ENCODE data around the gene TAF4. TPM values are rescaled to one million over a fixed set of nuclear protein-coding genes. Genes with fewer than 3 reads are reported as not detected.

Gene TAF4
- total RNA-seq, 1 donor from 2014 or later = 7.6 TPM

DNA sequence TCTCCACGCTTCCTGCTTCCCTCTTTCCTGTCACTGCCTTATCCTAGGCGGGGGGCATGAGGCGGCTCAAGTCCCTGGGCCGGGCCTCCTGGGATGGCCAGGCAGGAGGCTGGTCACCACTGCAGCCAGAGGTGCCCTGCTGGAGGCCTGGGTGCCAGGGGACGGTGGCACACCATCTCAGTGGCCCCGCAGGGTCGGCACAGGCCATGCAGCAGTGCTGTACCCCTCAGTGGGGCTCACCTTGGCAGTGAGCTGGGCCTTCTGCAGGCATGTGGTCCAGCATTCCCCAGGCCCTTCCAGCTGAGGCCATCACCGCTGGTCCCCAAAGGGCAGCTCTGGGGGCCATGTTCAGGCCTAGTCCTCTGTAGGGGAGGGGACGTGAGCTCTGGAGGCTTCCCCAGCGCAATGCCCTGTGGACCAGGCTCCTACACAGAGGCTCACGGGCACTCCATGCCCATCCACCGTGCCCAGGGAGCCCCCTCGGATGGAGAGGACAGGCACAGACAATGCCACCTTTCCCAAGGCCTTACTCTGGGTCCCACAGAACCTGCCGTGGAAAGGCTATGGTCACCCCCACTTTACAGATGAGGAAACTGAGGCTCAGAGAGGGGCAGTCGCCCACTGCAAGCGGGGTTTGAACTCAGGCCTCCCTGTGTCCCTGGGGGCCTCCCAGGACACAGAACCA is 123.8 kb downstream of the TAF4 start:
- no peak for DNase-seq

DNA sequence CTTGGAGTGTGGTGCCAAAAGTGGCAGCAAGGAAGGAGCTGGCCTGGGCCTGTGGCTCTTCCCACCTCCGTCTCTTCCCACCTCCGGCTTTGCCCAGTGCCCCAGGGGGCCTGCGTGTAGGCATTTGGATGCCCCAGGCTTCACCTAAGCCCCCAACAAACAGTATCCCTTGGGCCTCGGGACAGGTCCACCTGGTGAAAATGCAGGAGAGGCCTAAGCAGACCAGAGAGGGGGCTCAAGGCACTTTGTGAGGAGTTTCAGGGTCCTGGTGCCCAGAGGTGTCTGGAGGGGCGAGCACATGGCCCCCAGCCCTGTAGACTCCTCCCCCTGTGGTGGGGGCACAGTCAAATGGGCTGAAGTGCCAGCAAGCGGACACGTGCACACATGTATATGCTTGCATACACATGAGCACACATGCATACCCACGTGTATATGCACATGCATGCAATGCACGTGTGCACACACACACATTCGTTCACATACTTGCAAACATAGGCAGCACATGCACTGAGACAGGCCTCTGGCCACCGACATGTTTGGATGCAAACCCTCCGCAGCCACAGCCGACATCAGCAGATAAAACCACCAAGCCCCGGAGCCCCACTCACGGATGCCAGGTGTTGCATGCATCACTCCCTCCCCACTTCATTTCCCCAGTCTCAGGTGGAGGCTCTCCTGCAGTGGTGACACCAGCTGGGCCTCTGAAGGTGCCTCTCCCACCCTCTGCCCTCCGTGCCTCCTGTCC is 124.5 kb downstream of the TAF4 start:
- no peak for DNase-seq

DNA sequence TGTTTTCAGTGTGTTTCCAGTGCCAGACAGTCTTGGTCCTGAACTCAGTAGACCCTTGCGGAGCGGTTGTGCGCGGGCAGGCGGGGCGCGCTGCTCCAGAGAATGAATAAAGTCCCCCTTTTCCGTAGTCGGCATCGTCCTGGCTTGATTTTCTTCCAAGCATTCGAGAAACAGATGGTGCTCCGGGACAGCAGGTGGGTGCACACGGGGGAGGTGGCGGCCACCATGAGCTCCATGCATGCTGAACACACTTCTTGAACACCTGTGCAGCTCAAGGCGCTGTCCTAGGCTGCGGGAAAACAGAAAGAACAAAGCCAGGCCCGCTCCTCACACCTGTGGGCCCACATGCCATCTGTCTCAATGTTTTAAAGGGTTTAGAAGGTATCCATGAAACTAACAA is 125.2 kb downstream of the TAF4 start:
- DNase-seq = no peak

DNA sequence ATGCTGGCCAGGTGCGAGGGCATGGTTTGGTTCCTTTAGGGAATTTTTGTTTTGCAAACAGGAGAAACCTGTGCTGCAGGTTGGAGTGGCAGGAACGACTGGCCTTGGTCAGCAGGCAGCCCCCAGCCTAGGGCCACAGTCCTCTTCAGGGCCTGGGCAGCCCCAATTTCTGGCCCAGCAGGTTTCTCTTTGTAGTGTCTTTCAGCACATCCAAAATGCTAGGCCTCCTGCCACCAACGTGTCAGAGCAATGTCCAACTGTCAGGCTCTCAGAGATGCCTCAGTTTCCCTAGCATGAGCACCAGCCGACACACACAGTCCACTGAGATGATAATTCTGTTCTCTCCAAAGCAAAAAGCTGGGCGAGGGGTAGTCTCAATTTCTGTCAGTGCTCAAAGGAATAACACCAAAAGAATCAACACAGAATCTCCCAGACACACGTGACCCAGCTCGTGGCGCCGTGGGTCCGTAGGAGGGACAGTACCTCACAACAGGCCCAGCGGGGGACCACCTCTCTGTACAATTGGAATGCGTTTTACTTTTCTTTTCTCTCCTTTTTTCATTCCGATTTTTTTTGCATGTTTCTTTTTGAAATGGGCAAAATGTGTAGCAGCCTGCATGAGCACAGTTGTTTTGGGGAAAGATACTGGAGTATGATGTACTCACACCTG is 125.9 kb downstream of the TAF4 start:
- DNase-seq = no peak

DNA sequence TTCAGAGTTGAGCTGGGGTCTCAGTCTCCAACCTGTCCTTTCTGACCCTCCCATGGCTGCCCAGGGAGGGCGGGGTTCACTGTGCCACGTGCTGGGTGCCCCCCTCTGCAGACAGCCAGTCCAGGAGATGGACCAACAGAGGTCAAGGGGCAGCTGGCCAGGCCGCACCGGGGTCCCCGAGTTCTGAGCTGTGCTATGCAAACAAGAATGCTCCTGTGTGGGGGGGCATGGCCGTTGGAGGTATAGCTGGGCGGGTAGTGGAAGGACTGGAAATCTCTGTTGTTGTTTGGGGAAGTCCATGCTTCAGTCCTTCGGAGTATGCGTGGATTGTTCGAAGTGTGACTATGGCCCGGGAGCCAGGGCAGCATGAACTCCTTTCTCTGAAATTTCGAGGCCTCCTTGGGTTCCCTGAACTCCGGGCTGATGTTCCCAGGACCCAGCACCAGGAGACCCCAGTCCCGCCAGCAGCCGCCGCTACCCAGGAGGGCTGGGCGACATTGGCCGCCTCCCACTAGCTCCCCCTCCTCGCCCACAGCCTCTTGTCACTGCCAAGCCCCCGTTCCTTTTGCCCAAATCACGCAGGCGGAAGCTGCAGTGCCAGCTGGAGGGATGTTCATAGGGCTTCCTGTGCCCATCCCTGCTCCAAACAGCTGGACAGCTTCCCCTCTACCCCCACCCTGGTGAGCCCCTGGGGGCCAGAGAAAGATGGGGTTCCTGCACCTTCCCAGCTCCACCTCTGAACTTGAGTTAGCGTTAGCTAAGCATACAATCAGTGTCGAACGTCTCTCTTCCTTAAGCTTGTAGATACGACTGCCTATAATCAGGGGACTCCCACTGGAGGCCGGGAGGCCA is 126.6 kb downstream of the TAF4 start:
- DNase-seq = no peak

DNA sequence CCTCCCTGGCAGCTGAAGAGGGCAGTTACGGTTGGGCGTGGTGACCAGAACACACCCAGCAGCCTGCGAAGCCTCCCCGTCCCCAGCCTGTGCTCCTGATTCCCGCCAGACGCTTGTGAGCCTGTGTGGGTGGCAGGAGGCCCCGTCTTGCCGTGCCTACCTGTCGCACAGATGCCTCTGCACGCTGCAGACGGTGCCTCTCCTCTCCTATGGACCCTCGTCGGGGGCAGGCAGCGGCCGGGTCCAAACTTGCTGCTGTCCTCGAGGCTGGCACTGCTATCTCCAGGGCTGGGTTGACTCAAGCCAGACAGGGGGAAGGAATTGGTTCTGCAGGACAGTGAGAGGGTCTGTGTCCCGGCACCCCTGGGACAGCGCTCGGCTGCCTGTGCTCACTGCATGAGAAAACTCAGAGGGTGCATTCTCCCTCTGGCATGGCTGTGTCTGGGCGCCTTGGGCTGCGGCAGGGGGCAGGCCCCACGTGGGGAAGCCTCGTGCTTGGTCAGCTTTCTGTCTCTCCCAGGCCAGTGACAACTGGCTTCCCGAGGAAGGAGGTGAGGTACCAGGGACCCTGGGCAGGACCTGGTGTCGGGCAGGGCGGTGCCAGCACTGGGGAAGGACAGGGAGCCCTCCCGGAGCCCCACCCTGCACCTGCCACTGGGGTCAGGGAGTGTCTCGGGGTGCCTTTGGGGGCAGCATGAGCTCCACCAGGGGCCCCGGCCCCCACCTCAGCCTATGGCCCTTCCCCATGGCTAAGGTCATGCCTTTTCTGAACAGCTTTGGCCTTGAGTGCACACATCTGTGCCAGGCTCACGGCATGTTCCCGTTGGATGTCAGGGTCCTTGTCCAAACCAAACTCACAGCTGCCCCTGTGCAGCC is 127.5 kb downstream of the TAF4 start:
- DNase-seq = no peak

DNA sequence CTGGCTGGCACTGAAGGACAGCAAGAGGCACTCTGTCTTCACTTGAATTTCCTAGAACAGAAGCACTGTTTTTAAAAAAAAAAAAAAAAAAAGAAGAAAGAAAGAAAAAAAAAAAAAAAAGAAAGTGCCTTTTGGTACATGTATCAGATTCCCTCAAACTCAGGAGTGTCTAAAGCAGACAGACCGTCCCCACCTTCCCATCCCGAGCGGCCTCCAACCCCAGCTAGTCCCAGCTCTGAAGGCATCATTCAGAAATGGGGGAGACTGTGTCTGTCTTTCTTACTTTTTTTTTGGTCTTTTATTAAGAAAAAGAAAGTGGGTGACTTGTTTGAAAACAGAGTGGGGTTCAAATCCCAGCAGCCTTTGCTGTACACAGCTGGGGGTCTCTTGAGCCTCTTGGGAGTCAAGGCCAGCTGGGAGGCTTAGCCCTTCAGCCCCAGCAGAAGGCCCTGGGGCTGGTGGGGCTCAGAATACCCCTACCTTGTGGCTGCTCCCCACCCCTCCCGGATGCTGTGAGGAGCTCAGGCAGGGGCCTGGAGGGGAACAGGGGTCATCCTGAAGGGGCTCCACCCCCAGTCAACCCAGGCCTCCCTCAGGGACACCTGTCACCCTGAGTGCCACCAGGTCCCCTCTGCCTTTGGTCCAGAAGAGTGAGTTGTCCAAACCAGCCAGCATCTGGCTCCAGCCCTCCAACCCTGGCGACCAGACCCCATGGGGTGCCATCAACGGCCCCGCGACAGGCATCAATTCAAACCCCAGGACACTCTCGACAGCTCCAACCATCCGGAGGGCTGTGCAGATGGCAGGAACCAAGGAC is 128.3 kb downstream of the TAF4 start:
- DNase-seq = no peak

DNA sequence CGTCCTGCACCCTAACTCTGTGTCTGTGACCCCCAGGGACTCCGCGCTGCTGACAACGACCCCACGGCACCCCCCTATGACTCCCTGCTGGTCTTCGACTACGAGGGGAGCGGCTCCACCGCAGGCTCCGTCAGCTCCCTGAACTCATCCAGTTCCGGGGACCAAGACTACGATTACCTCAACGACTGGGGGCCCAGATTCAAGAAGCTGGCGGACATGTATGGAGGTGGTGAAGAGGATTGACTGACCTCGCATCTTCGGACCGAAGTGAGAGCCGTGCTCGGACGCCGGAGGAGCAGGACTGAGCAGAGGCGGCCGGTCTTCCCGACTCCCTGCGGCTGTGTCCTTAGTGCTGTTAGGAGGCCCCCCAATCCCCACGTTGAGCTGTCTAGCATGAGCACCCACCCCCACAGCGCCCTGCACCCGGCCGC is 129.0 kb downstream of the TAF4 start:
- no peak for DNase-seq

DNA sequence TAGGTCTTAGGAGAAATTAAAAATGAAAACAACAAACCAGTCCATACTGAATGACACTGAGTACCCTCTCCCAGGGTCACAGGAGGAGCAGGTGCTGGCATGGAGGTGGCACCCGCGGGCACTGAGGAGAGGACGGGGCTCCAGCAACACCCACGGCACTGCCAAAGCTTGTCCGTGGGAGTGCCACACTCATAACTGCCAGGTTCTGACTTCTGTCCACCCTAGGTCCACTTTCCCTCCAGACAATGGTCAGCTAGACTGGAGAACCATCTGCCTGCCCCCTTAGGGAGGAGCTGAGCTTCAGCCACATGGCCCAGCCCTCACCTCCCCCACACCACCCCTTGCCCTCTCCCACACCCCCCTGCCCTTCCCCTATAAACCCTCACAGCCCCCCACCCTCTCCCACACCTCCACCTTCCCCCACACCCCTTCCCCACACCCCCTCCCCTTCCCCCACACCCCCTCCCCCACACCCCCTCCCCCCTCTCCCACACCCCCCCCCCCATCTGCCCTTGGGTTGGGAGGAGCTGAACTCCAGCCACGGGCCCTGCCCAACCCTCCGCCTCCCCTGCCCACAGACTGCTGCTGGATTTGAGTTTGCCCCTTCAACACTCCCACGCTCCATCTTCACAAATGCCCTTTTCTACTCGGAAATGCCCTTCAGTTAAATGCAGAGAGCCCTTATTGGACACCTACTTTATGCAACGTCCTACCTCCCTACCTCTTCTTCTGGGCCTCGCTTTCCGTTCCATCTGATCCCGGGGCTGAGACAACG is 129.6 kb downstream of the TAF4 start:
- DNase-seq = no peak

DNA sequence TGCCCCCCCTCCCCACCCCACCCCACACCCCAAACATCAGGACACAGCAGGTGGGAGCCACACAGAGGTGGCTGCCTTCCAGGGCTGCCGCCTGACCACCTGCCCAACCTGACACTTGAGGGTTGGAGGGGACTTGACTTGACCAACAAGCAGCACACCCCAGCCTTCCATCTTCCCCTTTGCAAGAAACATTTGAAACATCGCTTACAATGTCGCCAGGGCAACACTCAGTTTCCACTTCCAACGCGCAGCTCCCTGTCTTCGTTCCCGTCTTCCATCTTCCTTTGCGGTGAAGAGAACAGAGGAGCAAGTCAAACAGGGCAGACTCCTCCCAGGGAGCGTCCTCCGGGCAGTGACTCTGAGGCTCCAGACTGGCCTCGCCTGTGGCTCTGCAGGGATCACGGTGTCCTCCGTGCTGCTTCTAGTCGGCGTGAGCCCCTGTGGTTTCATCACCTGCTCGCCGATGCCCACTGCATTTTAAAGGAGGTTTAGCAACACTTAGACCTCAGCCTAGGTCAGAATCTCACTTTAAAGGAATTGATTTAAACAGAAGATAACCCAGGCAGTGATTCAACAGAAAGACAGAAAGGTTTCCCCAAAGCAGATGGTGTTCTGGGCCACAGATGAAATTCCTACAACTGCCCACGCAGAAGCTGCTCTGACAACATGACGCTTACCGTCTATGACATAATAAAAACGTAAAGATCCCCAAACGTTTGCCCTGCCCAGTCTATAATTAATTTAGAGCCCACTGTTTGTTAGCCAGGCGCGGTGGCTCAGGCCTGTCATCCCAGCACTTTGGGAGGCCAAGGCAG is 130.8 kb downstream of the TAF4 start:
- DNase-seq = no peak

DNA sequence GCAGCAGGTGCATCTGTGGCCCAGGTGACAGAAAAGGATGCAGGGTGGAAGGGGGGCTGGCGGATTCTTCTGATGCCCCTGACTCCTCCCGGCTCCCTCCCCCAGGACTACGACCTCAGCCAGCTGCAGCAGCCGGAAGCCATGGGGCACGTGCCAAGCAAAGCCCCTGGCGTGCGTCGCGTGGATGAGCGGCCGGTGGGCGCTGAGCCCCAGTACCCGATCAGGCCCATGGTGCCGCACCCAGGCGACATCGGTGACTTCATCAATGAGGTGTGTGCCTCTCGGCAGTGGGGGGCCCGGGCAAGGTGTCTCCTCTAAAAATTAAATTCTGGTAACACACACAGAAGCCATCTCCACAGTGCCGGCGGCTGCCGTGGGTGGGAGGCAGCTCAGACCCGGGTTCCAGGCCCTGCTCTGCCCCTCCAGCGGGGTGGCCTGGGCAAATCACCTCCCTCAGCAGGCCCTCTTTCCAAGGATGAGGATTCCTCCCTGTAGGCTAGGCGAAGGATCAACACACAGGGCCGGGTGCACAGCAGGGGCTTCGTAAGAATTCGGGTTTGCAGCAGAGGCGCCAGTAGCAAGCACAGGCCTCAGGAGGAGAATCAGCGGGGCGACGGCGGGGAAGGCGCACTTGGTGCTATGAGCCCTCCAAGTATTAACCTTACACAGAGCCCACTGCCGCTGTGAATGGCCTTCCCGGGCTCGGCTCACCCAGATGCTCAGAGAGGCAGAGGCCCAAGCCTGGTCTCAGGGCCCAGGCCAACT is 131.5 kb downstream of the TAF4 start:
- no peak for DNase-seq

DNA sequence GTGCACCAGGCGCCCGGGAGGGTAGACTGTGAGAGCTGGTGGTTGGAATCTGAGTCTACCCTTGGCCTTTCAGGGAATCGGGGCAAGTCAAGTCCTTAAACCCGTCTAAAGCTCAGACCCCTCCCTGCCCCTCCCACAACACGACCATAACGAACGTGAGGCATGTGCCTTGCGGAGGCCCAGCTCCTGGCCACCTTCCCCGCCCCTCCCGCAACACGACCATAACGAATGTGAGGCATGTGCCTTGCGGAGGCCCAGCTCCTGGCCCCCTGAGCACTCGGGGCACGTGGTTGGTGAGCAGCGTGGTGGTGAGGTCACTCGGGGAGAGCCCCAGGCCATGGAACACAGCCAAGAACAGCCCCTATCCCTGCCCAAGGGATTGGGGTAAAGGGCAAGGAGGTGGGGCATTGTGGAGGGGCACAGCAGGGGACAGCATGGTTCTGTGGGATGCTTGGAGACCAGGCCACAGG is 132.2 kb downstream of the TAF4 start:
- no peak for DNase-seq

DNA sequence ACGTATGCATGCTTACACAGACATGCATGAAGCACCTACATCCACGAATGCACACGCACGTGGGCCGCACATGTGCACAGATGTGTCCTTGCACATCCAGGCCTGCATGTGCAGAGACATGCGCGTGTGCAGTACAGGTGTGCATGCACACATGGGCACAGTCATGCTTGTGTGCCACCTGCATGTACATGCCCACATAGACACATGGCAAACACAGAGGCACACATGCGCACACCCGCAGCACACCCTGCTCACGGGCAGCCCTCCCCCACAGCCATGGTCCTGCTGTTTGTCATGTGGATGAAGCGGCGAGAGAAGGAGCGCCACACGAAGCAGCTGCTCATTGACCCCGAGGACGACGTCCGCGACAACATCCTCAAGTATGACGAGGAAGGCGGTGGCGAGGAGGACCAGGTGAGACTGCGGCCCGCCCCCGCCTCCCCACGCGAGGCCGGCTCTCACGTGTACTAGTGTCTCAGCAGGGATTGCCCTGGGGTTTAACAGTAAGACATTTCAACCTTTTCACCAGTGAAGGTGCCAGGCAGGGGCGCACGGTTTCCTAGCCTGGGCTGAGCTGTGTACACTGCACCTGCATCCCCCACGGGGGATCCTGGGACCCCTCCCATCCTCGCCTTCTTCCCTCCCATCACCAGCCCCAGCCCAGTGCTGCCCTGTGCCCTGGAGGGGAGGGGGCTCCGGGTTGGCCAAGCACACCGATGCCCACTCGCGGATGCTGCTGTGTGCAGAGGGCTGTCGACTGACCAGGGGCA is 132.8 kb downstream of the TAF4 start:
- DNase-seq = no peak

DNA sequence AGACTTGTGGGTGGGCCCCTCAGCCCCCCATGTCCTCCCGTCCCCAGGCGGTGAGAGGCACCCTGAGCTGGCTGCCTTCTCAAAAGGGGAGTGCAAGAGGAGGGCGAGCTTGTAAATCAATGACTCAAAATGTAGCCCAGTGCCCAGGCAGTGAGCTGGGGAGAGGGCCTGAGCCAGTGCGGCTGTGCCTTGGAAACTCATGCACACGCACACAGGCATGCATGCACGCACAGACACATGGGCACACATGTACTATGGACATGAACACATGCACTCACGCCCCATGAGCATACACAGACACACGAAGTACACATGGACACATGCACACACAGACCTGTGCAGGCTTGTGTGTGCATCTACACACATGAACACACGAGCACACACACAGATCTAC is 133.5 kb downstream of the TAF4 start:
- no peak for DNase-seq

DNA sequence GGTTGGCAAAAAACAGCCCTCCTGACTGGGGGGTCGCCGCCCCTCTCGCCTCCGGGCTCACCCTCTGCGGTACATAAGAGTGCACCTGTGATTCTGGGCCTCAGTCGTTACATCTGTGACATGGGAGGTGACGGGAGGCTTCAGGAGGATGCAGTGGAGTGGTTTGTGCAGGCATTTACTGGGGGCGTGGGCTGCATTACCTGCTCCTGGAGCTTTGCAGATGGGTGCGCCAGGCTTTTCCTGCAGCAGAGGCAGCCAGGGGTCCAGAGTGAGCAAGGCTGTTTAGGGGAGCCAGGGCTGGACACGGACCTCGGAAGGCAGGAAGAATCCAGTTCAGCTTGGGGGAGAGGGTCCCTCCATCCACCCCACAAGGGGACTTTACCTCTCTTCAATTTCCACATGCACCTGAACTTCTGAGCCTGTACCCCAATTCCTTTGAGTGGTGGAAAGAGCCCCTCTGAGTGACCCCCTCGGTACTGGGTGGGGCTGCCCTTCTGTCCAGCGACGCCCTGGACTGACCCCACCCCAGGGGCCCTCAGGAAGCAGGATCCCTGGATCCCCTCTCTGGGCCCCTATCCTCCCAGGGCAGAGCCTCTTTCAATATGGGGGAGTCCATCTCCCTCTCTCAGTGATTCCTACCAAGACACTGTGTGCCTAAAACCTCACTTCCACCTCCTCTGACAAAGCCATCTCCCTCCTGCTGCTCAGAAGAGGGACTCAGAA is 134.0 kb downstream of the TAF4 start:
- no peak for DNase-seq

DNA sequence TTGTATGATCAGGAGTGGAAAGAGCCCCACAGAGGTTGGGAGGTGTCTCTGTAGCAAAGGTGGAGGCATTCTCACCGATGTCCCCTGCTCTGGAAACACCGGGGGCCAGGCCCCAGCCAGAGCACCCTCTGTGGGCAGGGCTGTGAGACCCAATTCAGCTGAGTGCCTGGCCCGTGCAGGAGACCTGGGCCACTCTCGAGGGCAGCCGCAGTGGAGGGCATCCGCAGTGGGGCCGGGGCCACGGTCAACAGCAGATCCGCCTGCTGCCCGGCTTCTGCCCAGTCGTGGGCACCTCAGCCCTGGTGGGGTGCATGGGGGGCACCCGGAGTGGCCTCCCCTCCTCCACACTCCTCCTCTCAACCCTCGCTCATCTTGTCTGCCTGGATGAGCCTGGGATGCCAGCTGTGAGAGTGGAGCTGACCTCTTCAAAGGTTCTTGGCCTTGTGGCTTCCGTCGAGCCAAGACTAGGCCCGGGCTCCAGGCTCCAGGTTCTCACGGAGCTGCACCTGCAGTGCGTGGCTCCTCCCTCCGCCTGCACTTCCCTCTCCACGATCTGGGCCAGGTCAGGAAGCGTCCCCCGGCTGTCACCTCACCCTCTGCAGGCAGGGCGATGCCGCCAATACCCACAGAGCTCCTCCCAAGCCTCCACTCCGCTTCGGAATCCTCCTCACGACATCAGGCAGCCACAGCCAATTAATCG is 134.8 kb downstream of the TAF4 start:
- DNase-seq = no peak
